H1 (cell line): ENCODE results near the gene GRIK4.

Experiments
- CTCF ChIP-seq, 3 experiments: IDR thresholded peaks; 1 replicate in 2 of 3; 2 replicates in 1 of 3; pipeline versions ENCODE4 v1.5.1 to v1.6.1; 2011; ENCODE audit warnings: low read length in 3 of 3, mild to moderate bottlenecking in 3 of 3, inconsistent platforms in 2 of 3, low read depth in 1 of 3, moderate library complexity in 1 of 3; ENCODE audit not compliant: insufficient read depth in 1 of 3; ENCODE audit errors: control extremely low read depth in 1 of 3
- GTF2F1 ChIP-seq: IDR thresholded peaks from 2 replicates; pipeline ENCODE4 v1.6.1; 2012; ENCODE audit warnings: low read depth, low read length, improper control_type of control experiment, borderline replicate concordance
- RNF2 ChIP-seq: fragments of 200-900, 300-1000 bp; sonication (generic); IDR thresholded peaks from 2 replicates; pipeline ENCODE4 v1.7.1; 2016; ENCODE audit warnings: borderline replicate concordance, low read depth, mild to moderate bottlenecking, antibody characterized with exemption, low read length; ENCODE audit not compliant: poor library complexity, severe bottlenecking; ENCODE audit errors: missing control alignments

GRCh38 chr11:120853435-120853834 lies 341.9 kb downstream of the GRIK4 start:
- no peak for TF ChIP-seq CTCF (IDR thresholded peaks at IDR 0.05; ENCODE audit: control extremely low read depth in 1 of 3, insufficient read depth in 1 of 3, low read depth in 1 of 3, low read length in 3 of 3)
- TF ChIP-seq GTF2F1 = no peak
- TF ChIP-seq RNF2 = no peak
